IMR-90 (cell line): ENCODE data around the gene RNF166. TPM values are rescaled to one million over a fixed set of nuclear protein-coding genes. Genes with fewer than 3 reads are reported as not detected.

ENCODE experiments used
- ATAC-seq: fragments of 200-7000 bp; cut with Tn5 transposase; 2 replicates; pipeline ENCODE4 v1.9.1; 2020; ENCODE audit warnings: low read depth, mild to moderate bottlenecking, moderate library complexity
- BruUV-seq: library from RNA; stranded (reverse); fragments of 400-500 nt; replicated peaks from 2 replicates; lab custom pipeline; 2021; lab: Mats Ljungman, UMichigan
- CTCF ChIA-PET: fragments of 300-600 bp; formaldehyde crosslinking; extraction: SDS; loops from one replicate; lab custom pipeline; 2021; ENCODE audit warnings: antibody characterized with exemption; lab: Yijun Ruan, JAX
- POLR2A ChIA-PET: fragments of 300-600 bp; sonication (Branson Sonifier 250); formaldehyde crosslinking; loops from one replicate; lab custom pipeline; 2022; ENCODE audit warnings: antibody characterized with exemption; ENCODE audit not compliant: unreplicated experiment; lab: Charles Lee
- DNase-seq: peaks from one replicate; pipeline ENCODE4 v3.0.0; 2013
- H2AFZ ChIP-seq: replicated peaks from 2 replicates; pipeline ENCODE3; 2013; ENCODE audit warnings: low read length, mild to moderate bottlenecking; ENCODE audit not compliant: poor library complexity
- H2AK5ac ChIP-seq: 2 replicates; pipeline ENCODE4 v1.6.1; 2013; ENCODE audit warnings: low read depth, low read length, inconsistent platforms
- H2AK9ac ChIP-seq: replicated peaks from 2 replicates; pipeline ENCODE3; 2013; ENCODE audit warnings: mild to moderate bottlenecking, low read depth, low read length, moderate library complexity; ENCODE audit not compliant: poor library complexity
- H2BK120ac ChIP-seq: 2 replicates; pipeline ENCODE4 v1.6.1; 2013; ENCODE audit warnings: low read depth, low read length, inconsistent platforms
- H2BK15ac ChIP-seq: 3 replicates; pipeline ENCODE4 v1.6.1; 2013; ENCODE audit warnings: low read depth, low read length, inconsistent platforms
- H2BK20ac ChIP-seq: 2 replicates; pipeline ENCODE4 v1.6.1; 2013; ENCODE audit warnings: low read depth, mild to moderate bottlenecking, inconsistent platforms, low read length, moderate library complexity
- H2BK5ac ChIP-seq: 2 replicates; pipeline ENCODE4 v1.6.1; 2013; ENCODE audit warnings: mild to moderate bottlenecking, low read depth, low read length, inconsistent platforms; ENCODE audit not compliant: poor library complexity, severe bottlenecking
- H3K14ac ChIP-seq: replicated peaks from 2 replicates; pipeline ENCODE4 v1.6.1; 2013; ENCODE audit warnings: low read depth, low read length, inconsistent platforms
- H3K18ac ChIP-seq: 2 replicates; pipeline ENCODE4 v1.6.1; 2013; ENCODE audit warnings: low read depth, low read length, control low read depth
- H3K23ac ChIP-seq: 2 replicates; pipeline ENCODE4 v1.6.1; 2013; ENCODE audit warnings: low read depth, low read length, inconsistent platforms
- H3K27ac ChIP-seq: 2 replicates; pipeline ENCODE4 v1.5.1; 2013; ENCODE audit warnings: mild to moderate bottlenecking, control low read depth, low read length; ENCODE audit not compliant: insufficient read depth
- H3K27me3 ChIP-seq: 2 replicates; pipeline ENCODE4 v1.6.1; 2013; ENCODE audit warnings: low read length; ENCODE audit not compliant: control insufficient read depth, insufficient read depth
- H3K36me3 ChIP-seq: 2 replicates; pipeline ENCODE4 v1.6.1; 2013; ENCODE audit warnings: low read length, mixed read lengths; ENCODE audit not compliant: control insufficient read depth, insufficient read depth
- H3K4ac ChIP-seq: 2 replicates; pipeline ENCODE4 v1.6.1; 2013; ENCODE audit warnings: low read depth, low read length, inconsistent platforms
- H3K4me1 ChIP-seq: 2 replicates; pipeline ENCODE4 v1.6.1; 2013; ENCODE audit warnings: low read length, mixed read lengths; ENCODE audit not compliant: control insufficient read depth, insufficient read depth
- H3K4me2 ChIP-seq: 2 replicates; pipeline ENCODE4 v1.6.1; 2013; ENCODE audit warnings: low read depth, mild to moderate bottlenecking, control low read depth, low read length, moderate library complexity
- H3K4me3 ChIP-seq: 2 replicates; pipeline ENCODE4 v1.5.1; 2013; ENCODE audit warnings: low read depth, mild to moderate bottlenecking, control low read depth, low read length, moderate library complexity; ENCODE audit not compliant: insufficient read depth
- H3K56ac ChIP-seq: 2 replicates; pipeline ENCODE4 v1.6.1; 2013; ENCODE audit warnings: low read length, inconsistent platforms; ENCODE audit not compliant: insufficient read depth; ENCODE audit errors: extremely low read depth
- H3K79me1 ChIP-seq, 2 experiments: 2 replicates each; pipeline ENCODE4 v1.6.1; 2013; ENCODE audit warnings: low read length in 2 of 2, inconsistent platforms in 1 of 2, low read depth in 1 of 2
- H3K9ac ChIP-seq: 2 replicates; pipeline ENCODE4 v1.6.1; 2013; ENCODE audit warnings: low read depth, low read length, control low read depth
- H3K9me1 ChIP-seq: 2 replicates; pipeline ENCODE4 v1.6.1; 2013; ENCODE audit warnings: low read length, inconsistent platforms; ENCODE audit not compliant: insufficient read depth
- H3K9me3 ChIP-seq: 2 replicates; pipeline ENCODE4 v1.6.1; 2013; ENCODE audit warnings: low read length; ENCODE audit not compliant: control insufficient read depth, insufficient read depth
- H4K20me1 ChIP-seq: 2 replicates; pipeline ENCODE4 v1.6.1; 2013; ENCODE audit warnings: low read length, inconsistent platforms; ENCODE audit not compliant: insufficient read depth
- H4K5ac ChIP-seq: 2 replicates; pipeline ENCODE4 v1.6.1; 2013; ENCODE audit warnings: mild to moderate bottlenecking, low read depth, low read length, control low read depth
- H4K8ac ChIP-seq, 2 experiments: 2 replicates each; pipeline ENCODE4 v1.6.1; 2013; ENCODE audit warnings: low read depth in 2 of 2, low read length in 2 of 2, control low read depth in 1 of 2, inconsistent platforms in 1 of 2
- H4K91ac ChIP-seq: 2 replicates; pipeline ENCODE4 v1.6.1; 2013; ENCODE audit warnings: low read depth, low read length, inconsistent platforms; ENCODE audit not compliant: insufficient read depth
- CEBPB ChIP-seq: IDR thresholded peaks from 2 replicates; pipeline ENCODE4 v1.6.1; 2012; ENCODE audit warnings: low read depth, low read length, improper control_type of control experiment
- MAFK ChIP-seq: IDR thresholded peaks from 2 replicates; pipeline ENCODE4 v1.6.1; 2012; ENCODE audit warnings: low read depth, low read length, improper control_type of control experiment
- MAZ ChIP-seq: IDR thresholded peaks from 2 replicates; pipeline ENCODE4 v1.6.1; 2012; ENCODE audit warnings: low read depth, mild to moderate bottlenecking, low read length, improper control_type of control experiment, moderate library complexity, borderline replicate concordance
- MXI1 ChIP-seq: IDR thresholded peaks from 2 replicates; pipeline ENCODE4 v1.6.1; 2012; ENCODE audit warnings: low read depth, mild to moderate bottlenecking, low read length, moderate library complexity, borderline replicate concordance
- NFE2L2 ChIP-seq: fragments of 150-350 bp; IDR thresholded peaks from 2 replicates; pipeline ENCODE4 v1.6.1; 2016; ENCODE audit warnings: low read depth, mild to moderate bottlenecking, low read length
- RAD21 ChIP-seq: IDR thresholded peaks from 2 replicates; pipeline ENCODE4 v1.6.1; 2012; ENCODE audit warnings: low read length, improper control_type of control experiment
- RFX5 ChIP-seq: IDR thresholded peaks from 2 replicates; pipeline ENCODE4 v1.8.0; 2012; ENCODE audit warnings: low read depth, mild to moderate bottlenecking, low read length, moderate library complexity
- WGBS, 2 experiments: methylation state at CpG; one replicate each; pipeline versions ENCODE4 v1.1.5 to v1.1.7; 2013; ENCODE audit warnings: missing lambda C conversion rate in 2 of 2; ENCODE audit not compliant: insufficient read length in 1 of 2; ENCODE audit errors: extremely low coverage in 2 of 2; 5-methylcytosine and 5-hydroxymethylcytosine counted together
- dilution Hi-C: fragments of 300-500 bp; cut with HindIII; formaldehyde crosslinking; loops from one replicate; pipeline ENCODE4 v1.14.3; 2018; ENCODE audit warnings: low sequenced_read_pairs; ENCODE audit not compliant: unreplicated experiment
- in situ Hi-C: fragments of 300-500 bp; cut with MboI; formaldehyde crosslinking; loops from 3 replicates; pipeline ENCODE4 v1.14.3; 2019; ENCODE audit warnings: low sequenced_read_pairs, inconsistent platforms, mixed read lengths
- intact Hi-C: fragments of 100-400 bp; cut with micrococcal nuclease; formaldehyde crosslinking; loops from 2 replicates; pipeline ENCODE4 v1.10.0; 2022
- polyA plus RNA-seq, 3 experiments: library from polyadenylated mRNA; depleted of rRNA; stranded (reverse); fragments of >200 nt; gene quantifications; 2 replicates each; pipeline ENCODE4 v1.2.3, GENCODE V29; 2012; ENCODE audit warnings: low replicate concordance in 1 of 3
- total RNA-seq: library from RNA; depleted of rRNA; stranded (reverse); fragments of >200 nt; gene quantifications from 2 replicates; pipeline ENCODE4 v1.2.3, GENCODE V29; 2012
- TF ChIP-seq, protein P1 (sequence below): fragments of 150-350 bp; IDR thresholded peaks from 2 replicates; pipeline ENCODE4 v1.6.1; 2017; ENCODE audit warnings: mild to moderate bottlenecking, antibody characterized with exemption, low read length, low read depth
- TF ChIP-seq, protein P2 (sequence below): conservative IDR thresholded peaks from 2 replicates; pipeline ENCODE4 v1.5.1; 2012; ENCODE audit warnings: mild to moderate bottlenecking, low read depth, low read length, improper control_type of control experiment

Gene RNF166
- total and polyA plus RNA-seq, 2 of the 4 experiments (the other 2 are of a cell fraction) = 8.1 to 17.4 TPM

GRCh38 chr16:88699180-88699579, 7.0 kb downstream of the RNF166 start:
- Histone ChIP-seq H3K9ac (no peak overlapping the region), H4K5ac (no peak overlapping the region), H2BK120ac (no peak overlapping the region), H4K8ac (no peak overlapping the region), H2AFZ (no peak overlapping the region), H3K4me1 (peaks cover 8% of the 10 kb centered on the region), H3K9me3 (no peaks in the 10 kb centered on the region), H2AK9ac (no peak overlapping the region), H3K36me3 (peaks cover 33% of the 10 kb centered on the region), H2BK15ac (no peak overlapping the region), H3K56ac (no peak overlapping the region), H3K14ac (no peak overlapping the region), H3K4me3 (no peak overlapping the region), H3K4me2 (no peak overlapping the region), H2BK5ac (no peak overlapping the region), H3K9me1 (no peaks in the 10 kb centered on the region; the same call in none of the 2 replicates), H2BK20ac (no peak overlapping the region), H3K23ac (no peak overlapping the region), H2AK5ac (no peak overlapping the region), H3K4ac (no peak overlapping the region), H3K79me1 (peaks cover under 1 to 37% of the 10 kb centered on the region in 2 experiments; a peak in 3 of 4 replicates), H4K20me1 (no peaks in the 10 kb centered on the region; the same call in 1 of the 2 replicates), H4K91ac (no peak overlapping the region), H3K18ac (no peak overlapping the region), H3K27me3 (no peaks in the 10 kb centered on the region), H3K27ac (no peak overlapping the region)
- no TSS peak for BruUV-seq
- no peak for ATAC-seq
- no peak for DNase-seq
- ChIA-PET POLR2A (no interaction called here), CTCF (no interaction called here)
- 85% methylated on average over 5 of the region's 16 CpGs; no CpG with 5 or more reads in 1 of the 2 experiments for WGBS, 2 experiments
- in situ Hi-C loops = no loop called here
- TF ChIP-seq NFE2L2 (no peak), MXI1 (no peak), MAZ (no peak), CEBPB (no peak), MAFK (no peak), RAD21 (no peak), RFX5 (no peak)
- TF ChIP-seq, protein P1, sequence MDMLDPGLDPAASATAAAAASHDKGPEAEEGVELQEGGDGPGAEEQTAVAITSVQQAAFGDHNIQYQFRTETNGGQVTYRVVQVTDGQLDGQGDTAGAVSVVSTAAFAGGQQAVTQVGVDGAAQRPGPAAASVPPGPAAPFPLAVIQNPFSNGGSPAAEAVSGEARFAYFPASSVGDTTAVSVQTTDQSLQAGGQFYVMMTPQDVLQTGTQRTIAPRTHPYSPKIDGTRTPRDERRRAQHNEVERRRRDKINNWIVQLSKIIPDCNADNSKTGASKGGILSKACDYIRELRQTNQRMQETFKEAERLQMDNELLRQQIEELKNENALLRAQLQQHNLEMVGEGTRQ = no peak
- TF ChIP-seq, protein P2, sequence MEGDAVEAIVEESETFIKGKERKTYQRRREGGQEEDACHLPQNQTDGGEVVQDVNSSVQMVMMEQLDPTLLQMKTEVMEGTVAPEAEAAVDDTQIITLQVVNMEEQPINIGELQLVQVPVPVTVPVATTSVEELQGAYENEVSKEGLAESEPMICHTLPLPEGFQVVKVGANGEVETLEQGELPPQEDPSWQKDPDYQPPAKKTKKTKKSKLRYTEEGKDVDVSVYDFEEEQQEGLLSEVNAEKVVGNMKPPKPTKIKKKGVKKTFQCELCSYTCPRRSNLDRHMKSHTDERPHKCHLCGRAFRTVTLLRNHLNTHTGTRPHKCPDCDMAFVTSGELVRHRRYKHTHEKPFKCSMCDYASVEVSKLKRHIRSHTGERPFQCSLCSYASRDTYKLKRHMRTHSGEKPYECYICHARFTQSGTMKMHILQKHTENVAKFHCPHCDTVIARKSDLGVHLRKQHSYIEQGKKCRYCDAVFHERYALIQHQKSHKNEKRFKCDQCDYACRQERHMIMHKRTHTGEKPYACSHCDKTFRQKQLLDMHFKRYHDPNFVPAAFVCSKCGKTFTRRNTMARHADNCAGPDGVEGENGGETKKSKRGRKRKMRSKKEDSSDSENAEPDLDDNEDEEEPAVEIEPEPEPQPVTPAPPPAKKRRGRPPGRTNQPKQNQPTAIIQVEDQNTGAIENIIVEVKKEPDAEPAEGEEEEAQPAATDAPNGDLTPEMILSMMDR = no peak
- dilution Hi-C loops = no loop called here
- intact Hi-C loops = no loop called here
